Activated CD8-positive, alpha-beta memory T cell treated with anti-CD3 and anti-CD28 coated beads, Interleukin-2, amount 10 ng/mL, durations not matched to agents 7 days and 5 days (primary cell): ENCODE data around the gene ANKRD65. TPM values are rescaled to one million over a fixed set of nuclear protein-coding genes. Genes with fewer than 3 reads are reported as not detected.
"Not testable (repeated sequence)": the region's sequence is repeated elsewhere in the genome, so short reads cannot be mapped to it uniquely, and the experiment has no call there.

Experiments
- ATAC-seq: fragments of 150-1000 bp; cut with Tn5 transposase; one replicate; pipeline ENCODE4 v1.10.0; 2021; ENCODE audit warnings: moderate library complexity
- CTCF ChIA-PET: fragments of 350-600 bp; sonication (Branson Sonifier 250); formaldehyde crosslinking; loops from one replicate; lab custom pipeline; 2021; ENCODE audit warnings: antibody characterized with exemption; lab: Charles Lee
- DNase-seq: peaks from one replicate; pipeline ENCODE4 v3.0.0-alpha.2; 2020
- H3K27ac Mint-ChIP-seq: one replicate; pipeline ENCODE4 v1.8.0; 2021; ENCODE audit warnings: mild to moderate bottlenecking, mixed read lengths
- H3K27me3 Mint-ChIP-seq: one replicate; pipeline ENCODE4 v1.8.0; 2021; ENCODE audit warnings: mixed read lengths
- H3K36me3 Mint-ChIP-seq: one replicate; pipeline ENCODE4 v1.8.0; 2021; ENCODE audit warnings: mild to moderate bottlenecking, mixed read lengths
- H3K4me1 Mint-ChIP-seq: one replicate; pipeline ENCODE4 v1.8.0; 2021; ENCODE audit warnings: mixed read lengths
- H3K4me3 Mint-ChIP-seq: one replicate; pipeline ENCODE4 v1.8.0; 2021; ENCODE audit warnings: mild to moderate bottlenecking, moderate library complexity, mixed read lengths
- H3K9me3 Mint-ChIP-seq: one replicate; pipeline ENCODE4 v1.8.0; 2022; ENCODE audit warnings: low read depth, mixed read lengths
- total RNA-seq, 2 experiments: library from RNA; stranded (reverse); gene quantifications; one replicate each; pipeline ENCODE4 v1.2.3, GENCODE V29; 2021

The ANKRD65 gene
- total RNA-seq, 2 experiments from 2014 or later, result not detected

DNA sequence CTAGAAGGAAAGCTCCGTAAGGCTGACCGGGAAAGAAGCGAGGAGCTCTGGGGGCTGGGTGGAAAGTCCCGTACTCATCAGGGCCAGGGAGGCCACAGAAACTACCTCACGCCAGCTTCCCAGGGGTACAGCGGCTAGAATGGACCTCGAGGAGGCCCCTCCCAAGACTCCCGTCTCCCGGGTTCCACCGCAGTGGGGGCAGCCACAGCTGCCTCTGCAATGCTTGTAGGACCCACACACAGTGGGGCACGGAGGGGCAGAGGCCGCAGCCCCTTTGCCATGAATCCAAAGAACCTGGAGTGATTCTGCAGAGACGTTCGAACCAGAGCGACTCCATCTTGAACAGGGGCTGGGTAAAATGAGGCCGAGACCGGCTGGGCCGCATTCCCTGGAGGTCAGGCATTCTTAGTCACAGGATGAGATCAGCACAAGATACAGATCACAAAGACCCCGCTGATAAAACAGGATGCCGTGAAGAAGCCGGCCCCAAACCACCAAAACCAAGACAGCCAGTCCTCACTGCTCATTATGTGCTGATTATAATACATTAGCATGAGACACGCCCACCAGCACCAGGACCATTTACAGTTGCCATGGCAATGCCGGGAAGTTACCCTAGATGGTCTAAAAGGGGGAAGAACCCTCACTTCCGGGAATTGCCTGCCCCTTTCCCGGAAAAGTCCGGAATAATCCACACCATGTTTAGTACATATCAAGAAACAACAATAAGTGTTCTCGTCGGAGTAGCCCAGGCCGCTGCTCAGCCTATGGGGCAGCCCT lies 1.6 kb upstream of the ANKRD65 start:
- DNase-seq (peak; percentile 60), ATAC-seq (peak; percentile 37)
- peaks cover 24% of the 10 kb centered on the region for H3K4me1 Mint-ChIP-seq
- no peaks in the 10 kb centered on the region for H3K36me3 Mint-ChIP-seq
- CTCF ChIA-PET, result no interaction called here
- H3K4me3 Mint-ChIP-seq, result no peak overlapping the region
- H3K27ac Mint-ChIP-seq, result no peak overlapping the region
- peaks cover 26% of the 10 kb centered on the region for H3K27me3 Mint-ChIP-seq
- no peaks in the 10 kb centered on the region for H3K9me3 Mint-ChIP-seq

DNA sequence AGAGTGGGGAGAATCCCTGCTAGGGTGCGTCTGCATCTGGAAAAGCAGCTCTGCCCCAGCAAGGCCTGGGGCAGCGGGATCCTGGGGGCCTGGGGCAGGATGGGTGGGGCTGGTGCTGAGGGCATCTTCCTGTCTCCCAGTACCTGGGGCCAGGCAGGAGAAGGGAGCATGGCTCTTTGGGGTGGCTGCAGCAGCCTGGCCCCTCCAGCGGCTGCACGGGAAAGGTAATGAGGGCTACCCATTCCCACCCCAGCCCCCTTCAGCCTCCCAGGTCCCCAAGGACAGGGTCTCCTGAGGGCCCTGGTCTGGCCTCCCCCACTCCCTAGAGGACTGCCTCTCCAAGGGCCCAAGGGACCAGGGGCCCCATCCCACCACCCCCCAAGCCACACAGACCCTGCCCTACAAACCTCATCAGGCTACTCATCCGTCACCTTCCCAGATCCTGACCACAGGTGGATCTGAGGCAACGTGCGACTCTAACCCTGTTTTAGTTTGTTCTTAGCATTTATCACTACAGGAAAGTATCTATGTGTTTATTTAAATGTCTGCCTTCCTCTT lies 910 bp upstream of the ANKRD65 start:
- ATAC-seq, result no peak
- H3K36me3 Mint-ChIP-seq, result no peaks in the 10 kb centered on the region
- H3K9me3 Mint-ChIP-seq, result no peaks in the 10 kb centered on the region
- no peak for DNase-seq
- no peak overlapping the region for H3K4me3 Mint-ChIP-seq
- peaks cover 26% of the 10 kb centered on the region for H3K27me3 Mint-ChIP-seq
- CTCF ChIA-PET, result no interaction called here
- H3K27ac Mint-ChIP-seq, result no peak overlapping the region
- H3K4me1 Mint-ChIP-seq, result peaks cover 27% of the 10 kb centered on the region

DNA sequence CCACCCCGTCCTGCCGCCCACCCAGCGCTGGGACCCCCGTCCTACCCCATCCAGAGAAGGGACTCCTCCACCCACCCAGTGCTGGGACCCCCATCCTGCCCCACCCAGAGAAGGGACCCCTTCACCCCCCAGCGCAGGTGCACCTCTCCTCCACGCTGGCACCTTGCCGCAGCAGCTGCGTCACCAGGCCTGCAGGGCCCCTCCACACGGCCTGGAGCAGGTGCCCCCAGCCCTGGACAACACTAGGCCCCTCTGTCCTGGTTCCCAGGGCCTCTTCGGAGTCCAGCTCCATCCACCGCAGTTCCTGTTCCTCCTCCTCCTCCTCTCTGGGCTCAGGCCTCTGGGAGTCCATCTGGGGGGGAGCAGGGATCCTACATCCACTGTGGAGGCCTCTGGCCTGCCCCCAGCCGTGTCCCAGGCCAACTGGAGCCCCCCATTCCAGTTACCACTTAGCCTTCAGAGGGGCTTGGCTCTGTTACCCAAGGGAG lies 378 bp downstream of the ANKRD65 start:
- Mint-ChIP-seq H3K36me3 (no peaks in the 10 kb centered on the region), H3K27me3 (peaks cover 20% of the 10 kb centered on the region), H3K9me3 (no peaks in the 10 kb centered on the region), H3K4me1 (peaks cover 24% of the 10 kb centered on the region), H3K4me3 (no peak overlapping the region), H3K27ac (no peak overlapping the region)
- ATAC-seq (no peak), DNase-seq (no peak)
- CTCF ChIA-PET, result no interaction called here

DNA sequence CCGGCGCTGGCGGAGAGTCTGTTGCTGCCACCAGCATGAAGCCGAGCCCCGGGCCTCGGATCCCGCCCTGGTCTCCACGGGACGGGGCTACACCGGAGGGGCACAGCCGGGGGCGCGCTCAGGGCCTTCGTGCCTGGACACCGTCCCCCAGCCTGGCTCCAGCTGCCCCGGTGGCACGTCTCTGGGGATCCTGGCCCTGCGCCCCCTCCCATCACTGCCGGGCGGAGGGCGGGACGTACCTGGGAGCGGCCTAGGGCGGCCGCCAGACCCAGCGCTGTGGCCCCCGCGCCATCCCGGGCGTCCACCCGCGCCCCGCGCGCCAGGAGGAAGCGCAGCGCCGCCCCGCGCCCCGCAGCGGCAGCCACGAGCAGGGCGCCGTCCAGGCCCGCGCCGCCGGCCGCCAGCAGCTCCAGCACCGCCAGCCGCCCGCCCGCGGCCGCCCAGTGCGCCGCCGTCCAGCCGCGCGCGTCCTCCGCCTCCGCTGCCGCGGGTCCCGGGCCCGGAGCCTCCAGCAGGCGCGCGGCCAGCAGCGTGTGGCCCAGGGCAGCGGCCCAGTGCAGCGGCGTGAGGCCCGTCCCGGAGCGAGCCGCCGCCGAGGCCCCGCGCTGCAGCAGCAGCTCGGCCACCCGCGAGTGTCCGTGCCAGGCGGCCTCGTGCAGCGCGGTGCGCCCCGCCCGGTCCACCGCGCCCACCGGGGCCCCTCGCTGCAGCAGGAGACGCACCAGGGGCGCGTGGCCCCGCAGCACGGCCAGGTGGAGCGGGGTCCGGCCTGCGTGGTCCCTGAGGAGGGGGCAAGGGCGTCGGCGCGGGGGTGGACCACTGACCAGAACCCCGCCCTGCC lies 1.0 kb downstream of the ANKRD65 start:
- CTCF ChIA-PET, result no interaction called here
- Mint-ChIP-seq H3K27me3 (peaks cover 14% of the 10 kb centered on the region), H3K9me3 (no peaks in the 10 kb centered on the region), H3K4me1 (peaks cover 24% of the 10 kb centered on the region), H3K4me3 (no peak overlapping the region), H3K27ac (no peak overlapping the region), H3K36me3 (no peaks in the 10 kb centered on the region)
- ATAC-seq, result no peak
- DNase-seq, result no peak

DNA sequence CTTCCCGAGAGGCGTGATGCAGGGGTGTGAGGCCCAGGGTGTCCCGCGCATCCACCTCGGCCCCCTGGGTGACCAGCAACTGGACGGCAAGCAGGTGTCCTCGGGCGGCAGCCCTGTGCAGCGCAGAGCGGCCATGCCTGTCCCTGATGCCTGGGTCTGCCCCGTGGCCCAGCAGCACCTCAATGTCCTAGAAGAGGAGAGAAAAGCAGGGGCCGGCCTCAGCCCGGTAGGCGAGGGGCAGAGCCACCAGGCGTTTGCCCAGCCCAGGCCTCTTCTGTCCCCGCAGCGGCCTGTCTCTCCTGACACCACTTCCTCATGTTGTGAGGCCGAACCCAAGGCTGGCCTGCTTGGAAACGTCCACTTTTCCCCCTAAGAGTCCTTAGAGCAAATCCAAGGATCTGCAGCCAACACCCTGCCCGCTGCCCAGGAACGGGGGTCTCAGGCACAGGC lies 1.7 kb downstream of the ANKRD65 start:
- H3K9me3 Mint-ChIP-seq, result no peaks in the 10 kb centered on the region
- DNase-seq (no peak), ATAC-seq (no peak)
- H3K27ac Mint-ChIP-seq, result no peak overlapping the region
- H3K36me3 Mint-ChIP-seq, result no peaks in the 10 kb centered on the region
- peaks cover 24% of the 10 kb centered on the region for H3K4me1 Mint-ChIP-seq
- CTCF ChIA-PET, result no interaction called here
- peaks cover 8% of the 10 kb centered on the region for H3K27me3 Mint-ChIP-seq
- no peak overlapping the region for H3K4me3 Mint-ChIP-seq

DNA sequence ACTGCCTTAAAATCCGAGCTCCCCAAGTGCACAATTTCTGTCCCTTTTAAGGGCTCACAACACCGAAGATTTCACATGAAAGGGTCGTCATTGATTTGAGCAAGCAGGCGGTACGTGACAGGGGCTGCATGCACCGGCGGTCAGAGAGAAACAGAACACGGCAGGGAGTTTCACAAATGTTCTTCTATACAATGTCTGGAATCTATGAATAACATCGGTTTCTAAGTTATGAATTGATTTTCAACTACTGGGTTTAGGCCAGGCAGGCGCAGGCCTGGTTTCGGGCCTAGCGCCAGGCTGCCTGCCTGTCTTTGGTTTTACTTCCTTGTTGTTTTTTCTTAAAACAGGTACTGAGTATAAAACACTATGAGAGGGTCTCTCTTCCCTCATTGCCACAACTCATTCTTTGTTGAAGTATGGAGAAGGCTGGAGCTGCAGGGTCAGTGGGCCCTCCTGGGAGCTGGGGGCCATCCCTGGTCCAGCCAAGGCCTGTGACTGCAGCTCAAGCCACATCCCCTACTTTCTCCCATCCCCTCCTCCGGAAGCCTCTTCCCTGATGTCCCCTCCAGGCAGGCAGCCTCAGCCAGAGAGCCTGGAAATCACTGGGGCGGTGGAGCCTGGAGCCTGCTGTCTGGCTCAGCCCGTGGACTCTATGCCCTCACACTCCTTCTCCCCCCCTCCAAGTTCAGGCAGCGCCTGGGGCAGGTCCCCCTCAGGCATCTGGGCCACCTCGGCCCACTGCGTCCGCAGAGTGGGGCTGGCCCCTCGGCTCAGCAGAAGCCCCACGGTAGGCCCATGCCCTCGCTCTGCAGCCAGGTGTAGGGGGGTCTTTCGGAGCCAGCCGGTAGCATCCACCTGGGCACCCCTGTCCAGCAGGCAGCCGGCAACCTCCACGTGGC lies 2.4 kb downstream of the ANKRD65 start:
- Mint-ChIP-seq H3K36me3 (no peaks in the 10 kb centered on the region), H3K4me1 (peaks cover 24% of the 10 kb centered on the region), H3K4me3 (no peak overlapping the region), H3K9me3 (no peaks in the 10 kb centered on the region), H3K27ac (no peak overlapping the region), H3K27me3 (peaks cover 8% of the 10 kb centered on the region)
- DNase-seq, result no peak
- CTCF ChIA-PET, result no interaction called here
- ATAC-seq, result no peak

DNA sequence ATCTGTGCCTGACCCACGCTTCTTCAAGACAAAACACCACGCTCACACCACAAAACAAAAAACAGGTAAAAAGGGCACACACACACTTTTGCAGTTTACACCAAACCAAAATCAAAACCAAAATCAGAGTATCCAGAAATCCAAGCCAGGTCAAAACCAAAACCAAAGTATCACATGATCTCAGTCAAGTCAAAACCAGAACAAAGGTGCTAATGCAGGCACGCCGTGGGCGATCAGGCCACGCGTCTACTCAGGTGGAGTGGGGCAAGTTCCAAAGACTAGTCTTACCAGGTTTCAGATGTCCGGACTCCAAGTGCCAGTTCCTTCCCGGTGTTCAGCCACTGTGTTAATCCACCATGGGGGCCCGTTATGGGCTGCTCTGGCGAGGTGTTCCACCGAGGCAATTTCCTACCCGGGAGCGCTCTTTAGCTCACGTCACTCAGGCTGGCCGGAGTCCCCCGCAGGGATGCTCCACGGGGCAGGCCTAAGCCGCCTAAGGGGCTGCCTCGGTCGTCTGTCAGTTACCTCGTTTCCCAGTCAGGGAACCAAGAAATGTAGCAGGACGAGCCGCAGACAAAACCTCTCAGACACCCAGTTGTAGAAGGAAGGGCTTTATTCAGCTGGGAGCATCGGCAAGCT lies 3.1 kb downstream of the ANKRD65 start:
- DNase-seq, H3K36me3 Mint-ChIP-seq, CTCF ChIA-PET, H3K27ac Mint-ChIP-seq, H3K4me3 Mint-ChIP-seq, H3K27me3 Mint-ChIP-seq, H3K9me3 Mint-ChIP-seq: not testable (repeated sequence)
- peaks cover 22% of the 10 kb centered on the region for H3K4me1 Mint-ChIP-seq
- peak; percentile 32 for ATAC-seq

DNA sequence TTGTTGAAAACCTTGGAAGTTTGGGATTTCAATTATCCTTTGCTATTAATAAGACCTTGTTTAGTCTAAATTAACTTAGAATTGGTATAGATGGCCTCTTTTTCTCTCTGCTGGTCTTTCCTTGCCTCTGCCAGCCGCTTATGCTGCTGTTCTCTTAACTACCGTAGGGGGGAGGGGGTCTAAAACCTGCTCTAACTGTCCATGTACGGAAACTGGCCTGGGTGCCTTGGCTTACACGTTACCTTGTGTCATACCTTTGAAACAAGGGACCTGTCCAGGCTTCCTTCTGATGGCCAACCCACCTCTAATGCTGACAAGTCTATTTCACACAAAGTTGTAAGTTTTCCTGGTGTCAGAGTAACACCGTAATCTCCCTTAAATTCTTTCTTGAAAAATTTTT lies 3.7 kb downstream of the ANKRD65 start:
- H3K27me3 Mint-ChIP-seq, CTCF ChIA-PET, ATAC-seq, H3K9me3 Mint-ChIP-seq, H3K4me3 Mint-ChIP-seq, DNase-seq, H3K36me3 Mint-ChIP-seq, H3K27ac Mint-ChIP-seq: not testable (repeated sequence)
- peaks cover 16% of the 10 kb centered on the region for H3K4me1 Mint-ChIP-seq

DNA sequence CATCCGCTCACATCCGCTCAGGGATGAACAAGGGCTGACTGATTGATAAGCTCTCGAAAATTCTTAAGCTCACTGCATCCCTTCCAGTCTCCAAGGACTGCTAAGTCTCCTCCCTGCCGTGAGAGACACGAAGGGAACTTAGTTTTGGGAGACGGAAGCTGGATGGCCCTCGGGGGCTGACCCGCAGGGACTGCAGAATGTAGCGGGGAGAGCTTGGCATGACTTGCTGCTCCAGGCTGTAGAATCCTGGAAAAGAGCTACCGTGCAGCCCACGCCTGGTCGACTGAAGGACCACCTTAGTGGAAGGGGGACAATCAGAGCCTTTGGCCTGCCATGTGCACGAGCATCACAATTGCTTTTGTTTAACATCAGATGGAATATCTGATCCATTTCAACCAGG lies 5.3 kb downstream of the ANKRD65 start:
- no peak overlapping the region for H3K4me3 Mint-ChIP-seq

DNA sequence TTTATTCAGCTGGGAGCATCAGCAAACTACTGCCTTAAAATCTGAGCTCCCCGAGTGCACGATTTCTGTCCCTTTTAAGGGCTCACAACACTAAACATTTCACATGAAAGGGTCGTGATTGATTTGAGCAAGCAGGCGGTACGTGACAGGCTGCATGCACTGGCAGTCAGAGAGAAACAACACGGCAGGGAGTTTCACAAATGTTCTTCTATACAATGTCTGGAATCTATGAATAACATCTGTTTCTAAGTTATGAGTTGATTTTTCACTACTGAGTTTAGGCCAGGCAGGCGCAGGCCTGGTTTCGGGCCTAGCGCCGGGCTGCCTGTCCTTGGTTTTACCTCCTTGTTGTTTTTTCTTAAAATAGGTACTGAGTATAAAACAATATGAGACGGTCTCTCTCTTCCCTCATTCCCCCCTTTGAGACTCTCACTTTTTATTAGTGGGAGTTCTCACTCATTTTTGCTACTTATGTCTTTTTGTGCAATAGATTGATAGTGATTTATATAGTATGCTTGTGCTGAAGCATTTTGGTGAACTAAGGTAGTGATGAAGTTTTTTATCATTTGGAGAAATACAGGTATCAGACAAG lies 8.7 kb downstream of the ANKRD65 start:
- H3K9me3 Mint-ChIP-seq, H3K36me3 Mint-ChIP-seq, H3K4me3 Mint-ChIP-seq, ATAC-seq, H3K27ac Mint-ChIP-seq, H3K27me3 Mint-ChIP-seq, DNase-seq: not testable (repeated sequence)
- H3K4me1 Mint-ChIP-seq, result peaks cover 13% of the 10 kb centered on the region
- CTCF ChIA-PET, result interaction anchor here (1.1 to 1.2 kb wide), 2 partner anchors 41 to 92 kb away, joined by 3 to 4 read pairs; no protein-coding TSS in a partner anchor

More for the DNA sequence above, 5.3 kb downstream of the ANKRD65 start:
- CTCF ChIA-PET, result interaction anchor here (1.2 kb wide), 1 partner anchor 44 kb away, joined by 3 read pairs; no protein-coding TSS in a partner anchor
- Mint-ChIP-seq H3K36me3 (no peaks in the 10 kb centered on the region), H3K27ac (no peak overlapping the region), H3K9me3 (no peaks in the 10 kb centered on the region), H3K27me3 (peaks cover 3% of the 10 kb centered on the region), H3K4me1 (peaks cover 13% of the 10 kb centered on the region)
- DNase-seq (no peak), ATAC-seq (no peak)

DNA sequence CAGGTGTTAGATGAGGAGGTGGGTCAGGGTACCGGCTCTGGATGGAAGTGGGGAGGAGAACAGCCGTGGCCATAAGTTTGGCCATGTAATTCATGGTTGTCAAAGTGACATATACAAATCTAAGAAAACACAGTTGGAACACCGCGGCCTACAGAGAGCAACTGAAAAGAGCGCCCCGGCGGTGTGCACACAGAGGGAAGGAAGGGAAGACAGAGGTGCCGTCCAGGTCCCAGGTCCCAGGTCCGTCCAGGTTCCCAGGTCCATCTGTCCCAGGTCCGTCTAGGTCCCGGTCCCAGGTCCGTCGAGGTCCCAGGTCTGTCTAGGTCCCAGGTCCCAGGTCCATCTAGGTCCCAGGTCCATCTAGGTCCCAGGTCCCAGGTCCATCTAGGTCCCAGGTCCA lies 9.4 kb downstream of the ANKRD65 start:
- DNase-seq (no peak), ATAC-seq (no peak)
- Mint-ChIP-seq H3K9me3 (no peaks in the 10 kb centered on the region), H3K27ac (no peak overlapping the region), H3K36me3 (peaks cover 7% of the 10 kb centered on the region), H3K4me1 (peaks cover 14% of the 10 kb centered on the region), H3K27me3 (no peaks in the 10 kb centered on the region), H3K4me3 (no peak overlapping the region)
- CTCF ChIA-PET, result no interaction called here

DNA sequence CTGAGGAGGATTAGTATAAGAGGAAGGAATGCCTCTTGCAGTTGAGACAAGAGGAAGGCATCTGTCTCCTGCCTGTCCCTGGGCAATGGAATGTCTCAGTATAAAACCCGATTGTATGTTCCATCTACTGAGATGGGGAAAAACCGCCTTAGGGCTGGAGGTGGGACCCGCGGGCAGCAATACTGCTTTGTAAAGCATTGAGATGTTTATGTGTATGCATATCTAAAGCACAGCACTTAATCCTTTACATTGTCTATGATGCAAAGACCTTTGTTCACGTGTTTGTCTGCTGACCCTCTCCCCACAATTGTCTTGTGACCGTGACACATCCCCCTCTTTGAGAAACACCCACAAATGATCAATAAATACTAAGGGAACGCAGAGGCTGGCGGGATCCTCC lies 10.8 kb downstream of the ANKRD65 start:
- ATAC-seq, H3K27me3 Mint-ChIP-seq, DNase-seq, H3K9me3 Mint-ChIP-seq, H3K27ac Mint-ChIP-seq, H3K4me3 Mint-ChIP-seq, CTCF ChIA-PET: not testable (repeated sequence)
- Mint-ChIP-seq H3K4me1 (peaks cover 24% of the 10 kb centered on the region), H3K36me3 (peaks cover 15% of the 10 kb centered on the region)
